Suprapubic skin (tissue), 4 donors: ENCODE results near the gene EPN2. TPM values are rescaled to one million over a fixed set of nuclear protein-coding genes. Genes with fewer than 3 reads are reported as not detected.

Source experiments
- DNase-seq, 2 donors: peaks; one replicate each; pipeline ENCODE4 v3.0.0-alpha.2; 2019; ENCODE audit warnings: low spot score in 2 of 2
- H3K27ac ChIP-seq: fragments of 200-600 bp; sonication (generic); one replicate; pipeline ENCODE4 v1.5.1; 2019
- H3K27me3 ChIP-seq: fragments of 200-600 bp; sonication (generic); one replicate; pipeline ENCODE4 v1.5.1; 2019
- H3K36me3 ChIP-seq: fragments of 200-600 bp; sonication (generic); one replicate; pipeline ENCODE4 v1.5.1; 2019
- H3K4me1 ChIP-seq: fragments of 200-600 bp; sonication (generic); one replicate; pipeline ENCODE4 v1.5.1; 2019
- H3K4me3 ChIP-seq: fragments of 200-600 bp; sonication (generic); one replicate; pipeline ENCODE4 v1.5.1; 2019; ENCODE audit warnings: mild to moderate bottlenecking
- H3K9me3 ChIP-seq: fragments of 200-600 bp; sonication (generic); one replicate; pipeline ENCODE4 v1.5.1; 2019
- EP300 ChIP-seq: sonication (generic); formaldehyde crosslinking; IDR thresholded peaks from one replicate; pipeline ENCODE4 v1.6.1; 2017; ENCODE audit warnings: antibody characterized with exemption
- POLR2A ChIP-seq, 2 donors: fragments of 450-650 bp; IDR thresholded peaks; one replicate each; pipeline ENCODE4 v1.6.1; 2017; ENCODE audit warnings: antibody characterized with exemption in 2 of 2, mild to moderate bottlenecking in 2 of 2, moderate library complexity in 2 of 2
- POLR2AphosphoS5 ChIP-seq, 3 donors: sonication (generic); formaldehyde crosslinking; IDR thresholded peaks; one replicate each; pipeline ENCODE4 v1.6.1; 2017; ENCODE audit warnings: antibody characterized with exemption in 3 of 3
- WGBS: methylation state at CpG from one replicate; pipeline ENCODE4 v1.1.5; 2018; 5-methylcytosine and 5-hydroxymethylcytosine counted together
- total RNA-seq, 4 donors: library from RNA; depleted of rRNA; stranded (reverse); fragments of >200 nt; gene quantifications; one replicate each; pipeline ENCODE4 v1.1.0, GENCODE V29; 2016
- TF ChIP-seq, protein P1 (sequence below), 2 donors: fragments of 200-600 bp in 1 of 2; fragments of 450-650 bp in 1 of 2; sonication (generic) in 1 of 2; IDR thresholded peaks; one replicate each; pipeline ENCODE4 v1.5.1; 2016 to 2019; ENCODE audit warnings: antibody characterized with exemption in 2 of 2, mild to moderate bottlenecking in 1 of 2, moderate library complexity in 1 of 2

EPN2 gene
- total RNA-seq, 4 donors from 2014 or later = 95.9 to 276 (median 131) TPM

DNA sequence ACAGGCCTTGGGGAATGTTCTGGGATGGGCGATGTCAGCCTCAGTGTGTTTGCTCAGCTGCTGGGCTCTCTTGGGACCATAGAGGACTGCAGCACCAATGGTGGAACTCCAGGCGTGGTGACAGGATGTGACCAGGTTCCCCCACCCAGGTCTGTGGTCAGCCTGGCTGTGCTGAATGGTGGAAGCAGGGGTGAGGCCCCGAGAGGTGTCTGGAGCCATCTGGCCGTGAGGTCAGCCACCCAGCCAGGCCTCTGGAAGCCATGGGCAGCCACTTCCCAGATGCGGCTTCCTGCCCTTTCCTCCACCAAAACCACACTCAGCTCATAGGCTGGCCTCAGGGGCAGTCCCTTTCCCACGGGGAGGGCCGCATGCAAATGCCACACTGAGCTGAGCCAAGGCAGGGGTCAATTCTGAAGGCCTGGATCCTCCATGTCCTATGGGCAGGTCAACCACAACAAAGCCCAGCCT lies 133.4 kb downstream of the EPN2 start:
- no peaks in the 10 kb centered on the region for H3K27me3 ChIP-seq
- H3K36me3 ChIP-seq = no peaks in the 10 kb centered on the region
- no peaks in the 10 kb centered on the region for H3K9me3 ChIP-seq
- TF ChIP-seq POLR2A (IDR thresholded peaks at IDR 0.05) = no peak
- TF ChIP-seq, protein P1, sequence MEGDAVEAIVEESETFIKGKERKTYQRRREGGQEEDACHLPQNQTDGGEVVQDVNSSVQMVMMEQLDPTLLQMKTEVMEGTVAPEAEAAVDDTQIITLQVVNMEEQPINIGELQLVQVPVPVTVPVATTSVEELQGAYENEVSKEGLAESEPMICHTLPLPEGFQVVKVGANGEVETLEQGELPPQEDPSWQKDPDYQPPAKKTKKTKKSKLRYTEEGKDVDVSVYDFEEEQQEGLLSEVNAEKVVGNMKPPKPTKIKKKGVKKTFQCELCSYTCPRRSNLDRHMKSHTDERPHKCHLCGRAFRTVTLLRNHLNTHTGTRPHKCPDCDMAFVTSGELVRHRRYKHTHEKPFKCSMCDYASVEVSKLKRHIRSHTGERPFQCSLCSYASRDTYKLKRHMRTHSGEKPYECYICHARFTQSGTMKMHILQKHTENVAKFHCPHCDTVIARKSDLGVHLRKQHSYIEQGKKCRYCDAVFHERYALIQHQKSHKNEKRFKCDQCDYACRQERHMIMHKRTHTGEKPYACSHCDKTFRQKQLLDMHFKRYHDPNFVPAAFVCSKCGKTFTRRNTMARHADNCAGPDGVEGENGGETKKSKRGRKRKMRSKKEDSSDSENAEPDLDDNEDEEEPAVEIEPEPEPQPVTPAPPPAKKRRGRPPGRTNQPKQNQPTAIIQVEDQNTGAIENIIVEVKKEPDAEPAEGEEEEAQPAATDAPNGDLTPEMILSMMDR (IDR thresholded peaks at IDR 0.05) = no peak
- TF ChIP-seq POLR2AphosphoS5 (IDR thresholded peaks at IDR 0.05) = no peak
- no peak for TF ChIP-seq EP300
- H3K4me3 ChIP-seq = no peak overlapping the region
- H3K4me1 ChIP-seq = peaks cover 14% of the 10 kb centered on the region
- no CpG with 5 or more reads among the region's 7 CpGs for WGBS
- peak; percentile 76 to 82 for DNase-seq
- peak overlapping the region; percentile 59 for H3K27ac ChIP-seq

DNA sequence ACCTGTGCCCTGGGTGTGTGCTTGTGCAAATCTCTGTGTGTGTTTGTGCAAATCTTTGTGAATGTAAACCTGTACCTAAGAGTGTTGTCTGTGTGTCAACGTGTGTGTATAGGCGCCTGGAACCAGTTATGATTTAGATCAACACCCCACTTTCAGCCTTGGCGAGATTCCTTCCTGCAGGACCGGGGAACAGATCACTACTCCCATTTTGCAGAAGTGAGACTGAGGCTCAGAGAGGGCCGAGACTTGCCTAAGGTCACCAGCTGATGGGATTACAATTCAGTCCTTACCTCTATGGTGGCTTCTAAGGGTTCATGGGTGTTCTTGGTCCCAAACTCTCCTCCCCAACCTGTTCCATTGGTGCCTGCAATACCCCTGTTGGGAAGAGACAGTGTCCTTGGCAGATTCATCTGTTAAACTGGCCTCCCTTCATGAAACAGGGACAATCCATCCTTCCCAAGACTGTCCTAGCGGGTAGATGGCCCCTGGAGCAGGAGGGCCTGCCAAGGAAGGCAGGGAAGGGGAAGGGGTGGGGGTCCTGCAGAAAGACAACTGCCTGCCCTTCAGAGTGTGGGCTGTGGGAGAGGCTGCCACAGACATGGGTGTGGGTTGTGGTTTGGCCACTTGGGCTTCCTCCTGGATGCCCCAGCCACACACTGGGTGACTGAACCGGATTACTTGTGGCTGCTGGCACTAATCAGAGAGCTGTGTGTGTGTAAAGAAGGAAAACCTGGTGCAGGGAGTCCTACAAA lies 134.3 kb downstream of the EPN2 start:
- TF ChIP-seq EP300 (no peak), POLR2A (IDR thresholded peaks at IDR 0.05) (no peak), POLR2AphosphoS5 (IDR thresholded peaks at IDR 0.05) (no peak)
- TF ChIP-seq, protein P1 (IDR thresholded peaks at IDR 0.05) = no peak
- 82% methylated on average over 7 of the region's 7 CpGs for WGBS
- Histone ChIP-seq H3K9me3 (no peaks in the 10 kb centered on the region), H3K4me3 (no peak overlapping the region), H3K36me3 (no peaks in the 10 kb centered on the region), H3K27ac (no peak overlapping the region), H3K4me1 (peaks cover 14% of the 10 kb centered on the region), H3K27me3 (no peaks in the 10 kb centered on the region)
- peak in 1 of 2 donors; percentile 57 for DNase-seq

DNA sequence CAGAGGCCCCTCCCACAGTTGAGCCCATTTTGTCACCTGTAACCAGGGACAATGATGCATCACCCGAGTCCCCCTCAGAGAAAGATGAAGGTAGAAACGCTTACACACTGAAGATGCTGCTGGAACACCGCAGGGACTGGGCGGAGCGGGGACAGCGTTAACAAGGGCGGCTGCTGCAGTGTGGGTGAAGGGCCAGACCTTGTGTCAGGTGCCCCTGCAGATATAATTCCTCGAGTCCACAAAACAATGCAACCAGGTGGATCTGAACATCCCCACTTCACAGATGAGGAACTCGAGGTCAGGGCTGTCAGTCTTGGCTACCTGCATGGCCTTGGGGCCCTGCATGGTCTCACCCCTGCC lies 134.8 kb downstream of the EPN2 start:
- DNase-seq = peak in 1 of 2 donors; percentile 58
- 73% methylated on average over 9 of the region's 9 CpGs for WGBS
- no peak overlapping the region for H3K4me3 ChIP-seq
- no peaks in the 10 kb centered on the region for H3K9me3 ChIP-seq
- TF ChIP-seq POLR2AphosphoS5 (IDR thresholded peaks at IDR 0.05) (no peak), POLR2A (IDR thresholded peaks at IDR 0.05) (no peak), EP300 (no peak)
- TF ChIP-seq, protein P1 (IDR thresholded peaks at IDR 0.05) = no peak
- no peaks in the 10 kb centered on the region for H3K36me3 ChIP-seq
- H3K27me3 ChIP-seq = no peaks in the 10 kb centered on the region
- no peak overlapping the region for H3K27ac ChIP-seq
- peaks cover 19% of the 10 kb centered on the region for H3K4me1 ChIP-seq

DNA sequence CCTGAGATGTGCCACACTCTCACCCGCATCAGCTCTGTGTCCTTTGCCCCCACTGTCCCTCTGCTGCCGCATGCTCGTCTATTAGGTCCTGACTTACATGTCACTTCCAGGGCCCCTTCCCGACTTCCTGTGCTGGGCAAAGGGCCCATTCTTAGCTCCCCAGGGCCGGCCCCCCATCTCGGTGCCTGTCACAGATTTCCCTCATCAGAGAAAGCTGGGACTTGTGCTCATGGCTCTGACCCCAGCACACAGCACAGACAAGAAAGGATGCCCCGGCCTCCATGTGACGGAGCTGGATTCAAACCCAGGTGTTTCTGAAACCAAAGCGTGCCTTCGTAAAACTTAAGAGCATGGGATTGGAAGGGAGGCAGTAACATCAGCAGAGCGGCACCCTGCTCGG lies 135.3 kb downstream of the EPN2 start:
- Histone ChIP-seq H3K4me1 (peaks cover 23% of the 10 kb centered on the region), H3K27ac (no peak overlapping the region), H3K9me3 (no peaks in the 10 kb centered on the region), H3K4me3 (no peak overlapping the region), H3K27me3 (no peaks in the 10 kb centered on the region), H3K36me3 (no peaks in the 10 kb centered on the region)
- DNase-seq = peak in 1 of 2 donors; percentile 44
- WGBS = 91% methylated on average over 10 of the region's 12 CpGs
- TF ChIP-seq POLR2A (IDR thresholded peaks at IDR 0.05) (no peak), POLR2AphosphoS5 (IDR thresholded peaks at IDR 0.05) (no peak), EP300 (no peak)
- TF ChIP-seq, protein P1 (IDR thresholded peaks at IDR 0.05) = no peak

DNA sequence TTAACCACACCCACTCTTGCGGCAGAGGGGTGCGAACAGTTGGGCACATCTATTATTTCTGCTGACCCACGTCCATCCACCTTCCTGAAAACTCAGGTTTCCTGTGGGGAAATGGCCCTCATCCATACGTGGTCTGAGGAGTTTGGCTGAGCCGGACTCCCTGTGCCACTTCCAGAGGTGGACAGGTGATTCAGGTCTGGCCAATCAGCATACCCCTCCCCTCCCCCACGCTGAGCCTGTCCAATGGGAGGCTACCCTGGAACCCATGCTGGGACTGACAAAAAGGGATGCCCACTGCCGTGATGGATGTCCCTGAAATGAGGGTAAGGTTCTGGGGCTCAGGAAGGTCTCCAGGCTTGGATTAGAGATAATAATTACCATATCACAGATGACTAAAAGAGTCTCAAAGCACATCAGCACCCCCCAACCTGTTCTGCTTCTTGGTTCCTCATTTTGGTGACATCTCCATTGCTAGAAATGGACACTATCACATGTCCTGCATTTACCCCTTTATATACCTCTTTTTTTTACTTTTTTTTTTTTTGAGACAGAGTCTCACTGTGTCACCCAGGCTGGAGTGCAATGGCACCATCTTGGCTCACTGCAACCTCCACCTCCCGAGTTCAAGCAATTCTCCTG lies 135.8 kb downstream of the EPN2 start:
- Histone ChIP-seq H3K9me3 (no peaks in the 10 kb centered on the region), H3K4me3 (no peak overlapping the region), H3K27me3 (no peaks in the 10 kb centered on the region), H3K27ac (no peak overlapping the region), H3K36me3 (no peaks in the 10 kb centered on the region), H3K4me1 (peaks cover 23% of the 10 kb centered on the region)
- WGBS = 89% methylated on average over 8 of the region's 8 CpGs
- peak in 1 of 2 donors; percentile 45 for DNase-seq
- no peak for TF ChIP-seq EP300
- no peak for TF ChIP-seq POLR2AphosphoS5 (IDR thresholded peaks at IDR 0.05)
- TF ChIP-seq, protein P1 (IDR thresholded peaks at IDR 0.05) = no peak
- TF ChIP-seq POLR2A (IDR thresholded peaks at IDR 0.05) = no peak
